Sigmoid colon (tissue), 7 donors: ENCODE measurements around the gene ZNF684. TPM values are rescaled to one million over a fixed set of nuclear protein-coding genes. Genes with fewer than 3 reads are reported as not detected.
A peak's percentile ranks its signal among the peaks of the same experiment; 100 is the strongest.

Experiments
- DNase-seq: peaks from one replicate; pipeline ENCODE4 v3.0.0-alpha.2; 2019
- H3K27ac ChIP-seq, 4 donors: fragments of 200-600 bp; sonication (generic); one replicate each; pipeline ENCODE4 v1.5.1; 2016 to 2019; ENCODE audit warnings: mild to moderate bottlenecking in 1 of 4
- H3K27me3 ChIP-seq, 3 donors: fragments of 200-600 bp; sonication (generic); one replicate each; pipeline ENCODE4 v1.5.1; 2019; ENCODE audit warnings: mild to moderate bottlenecking in 1 of 3
- H3K36me3 ChIP-seq, 4 donors: fragments of 200-600 bp; sonication (generic); one replicate each; pipeline ENCODE4 v1.5.1; 2016 to 2019
- H3K4me1 ChIP-seq, 4 donors: fragments of 200-600 bp; sonication (generic); one replicate each; pipeline ENCODE4 v1.5.1; 2017 to 2019
- H3K4me3 ChIP-seq, 4 donors: fragments of 200-600 bp; sonication (generic); one replicate each; pipeline ENCODE4 v1.5.1; 2017 to 2019; ENCODE audit warnings: mild to moderate bottlenecking in 2 of 4, moderate library complexity in 1 of 4
- H3K9me3 ChIP-seq, 4 donors: fragments of 200-600 bp in 3 of 4; sonication (generic) in 3 of 4; one replicate each; pipeline versions ENCODE4 v1.5.1 to v1.6.1; 2013 to 2019
- EP300 ChIP-seq, 4 donors: sonication (generic); formaldehyde crosslinking; IDR thresholded peaks; one replicate each; pipeline ENCODE4 v1.6.1; 2017; ENCODE audit warnings: antibody characterized with exemption in 4 of 4
- POLR2A ChIP-seq, 2 donors: fragments of 450-650 bp; IDR thresholded peaks; one replicate each; pipeline ENCODE4 v1.6.1; 2016; ENCODE audit warnings: antibody characterized with exemption in 2 of 2, mild to moderate bottlenecking in 2 of 2, moderate library complexity in 2 of 2
- POLR2AphosphoS5 ChIP-seq, 4 donors: sonication (generic); formaldehyde crosslinking; IDR thresholded peaks; one replicate each; pipeline ENCODE4 v1.6.1; 2017; ENCODE audit warnings: antibody characterized with exemption in 4 of 4
- WGBS, 2 donors: extraction: QIAGEN DNeasy Blood & Tissue Kit; methylation state at CpG; one replicate each; pipeline ENCODE4 v1.1.7; 2013; 5-methylcytosine and 5-hydroxymethylcytosine counted together
- intact Hi-C: fragments of 100-400 bp; cut with DNase I; formaldehyde crosslinking; loops from one replicate; pipeline ENCODE4 v1.15.1; 2023
- polyA plus RNA-seq, 3 donors: library from polyadenylated mRNA; stranded (reverse); fragments of 200-250 nt; gene quantifications; one replicate each; pipeline ENCODE4 v1.2.3, GENCODE V29; 2013
- total RNA-seq, 4 donors: library from RNA; depleted of rRNA; stranded (reverse); fragments of >200 nt; gene quantifications; one replicate each; pipeline ENCODE4 v1.1.0, GENCODE V29; 2016
- TF ChIP-seq, protein P1 (sequence below), 4 experiments: fragments of 450-650 bp in 3 of 4; fragments of 200-600 bp in 1 of 4; IDR thresholded peaks; one replicate each; pipeline ENCODE4 v1.5.1; 2016 to 2019; ENCODE audit warnings: antibody characterized with exemption in 4 of 4, mild to moderate bottlenecking in 3 of 4, moderate library complexity in 2 of 4
- donor health status: healthy with polysubstance abuse.
- donor health status: Bipolar disorder and iron deficiency.
- donor health status: healthy.

ZNF684 gene
- total and polyA plus RNA-seq, 7 donors = 2.2 to 6.1 (median 4.9) TPM

DNA sequence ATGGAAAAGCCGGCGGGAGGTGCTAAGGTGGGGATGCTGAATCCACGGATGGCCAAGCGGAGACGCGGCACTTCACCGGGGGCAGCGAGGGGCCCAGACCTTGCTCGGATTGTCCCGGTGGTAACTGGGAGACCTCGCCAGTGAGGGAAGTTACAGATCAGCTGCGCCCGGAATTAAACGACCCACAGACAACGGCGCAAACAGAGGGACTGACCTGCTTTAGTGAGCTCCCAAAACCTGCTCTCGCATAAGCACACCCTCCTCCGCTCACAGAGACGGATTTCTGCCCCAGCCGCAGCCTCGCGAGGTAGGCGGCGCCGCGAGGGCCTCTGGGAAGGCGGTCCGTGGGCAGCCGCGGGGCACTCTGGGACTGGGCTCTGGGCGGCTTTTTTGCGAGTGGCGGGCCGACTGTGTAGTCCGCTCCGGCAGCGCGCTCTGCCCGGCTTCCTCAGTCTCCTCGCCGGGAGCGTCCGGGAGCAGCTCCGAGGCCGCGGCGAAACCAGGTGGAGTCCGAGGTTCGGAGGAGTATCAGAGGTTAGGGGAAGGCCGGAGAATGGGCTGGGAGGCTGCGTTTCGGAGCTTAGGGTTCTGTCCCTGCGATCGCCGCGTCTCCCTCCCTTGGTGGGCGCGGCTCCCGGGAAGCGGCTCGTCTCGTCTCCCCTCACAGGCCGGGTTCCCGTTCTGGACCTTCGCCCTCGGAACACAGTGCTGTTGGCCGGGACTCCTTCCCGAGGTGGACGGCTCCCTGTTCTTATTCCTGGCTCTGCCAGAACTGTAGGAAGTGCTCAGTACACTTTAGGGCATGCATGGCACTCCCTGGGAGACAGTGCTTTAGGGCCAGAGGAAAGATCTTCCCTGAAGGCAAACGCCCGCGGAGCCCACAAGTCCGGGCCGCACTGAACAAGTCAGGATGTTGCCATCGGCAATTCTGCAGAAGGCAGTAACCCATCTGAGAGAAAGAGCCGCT lies 22.8 kb upstream of the ZNF684 start, which contains the start of gene EXO5:
EXO5 (plus strand) TSS at position 393 of the 967 bp plus-strand sequence. CDS start 5,778 bp downstream, outside the sequence.
- peaks cover 0 to 3% (median 0%) of the 10 kb centered on the region in 4 donors for H3K9me3 ChIP-seq
- peak; percentile 88 for DNase-seq
- H3K4me1 ChIP-seq = peaks cover 0 to 16% (median 13%) of the 10 kb centered on the region in 4 donors
- intact Hi-C loops = loop anchor here (2.0 kb wide), 1 partner anchor 60 kb away; no protein-coding TSS in a partner anchor
- TF ChIP-seq POLR2A (IDR thresholded peaks at IDR 0.05) = peak in 1 of 2 donors; percentile 7
- peak; percentile 34 to 80 (median 65) for TF ChIP-seq POLR2AphosphoS5 (IDR thresholded peaks at IDR 0.05)
- no peak for TF ChIP-seq EP300 (IDR thresholded peaks at IDR 0.05)
- 1% methylated on average over 76 of the region's 76 CpGs for WGBS, 2 donors
- peak within 1 kb of the TSS; percentile 43 to 83 (median 66) for H3K4me3 ChIP-seq
- peak within 1 kb of the TSS; percentile 72 to 83 (median 80) for H3K27ac ChIP-seq
- H3K27me3 ChIP-seq = no peaks in the 10 kb centered on the region
- H3K36me3 ChIP-seq = no peaks in the 10 kb centered on the region

DNA sequence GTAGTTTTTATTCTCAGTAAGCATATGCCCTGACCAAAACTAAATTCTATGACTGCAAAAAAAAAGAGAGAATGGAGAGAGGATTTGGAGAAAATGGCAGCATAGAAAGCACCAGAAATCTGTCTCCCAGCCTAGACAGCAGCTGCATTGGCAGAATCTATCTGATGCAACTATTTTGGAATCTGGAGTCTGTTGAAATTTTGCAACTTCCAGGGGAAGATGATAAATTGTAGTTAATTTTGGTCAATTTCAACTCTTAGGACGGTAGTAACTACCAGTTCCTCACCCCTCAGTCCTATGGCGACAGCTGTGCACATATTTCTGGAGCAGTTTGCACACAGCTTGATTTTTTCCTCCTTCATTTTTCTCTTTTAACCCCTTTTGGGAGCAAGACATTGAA lies 11.9 kb upstream of the ZNF684 start:
- Histone ChIP-seq H3K9me3 (peaks cover 0 to 15% (median under 1%) of the 10 kb centered on the region in 4 donors), H3K27ac (no peak overlapping the region), H3K4me3 (no peak overlapping the region), H3K36me3 (peaks cover 0 to 11% (median 8%) of the 10 kb centered on the region in 4 donors), H3K4me1 (no peaks in the 10 kb centered on the region), H3K27me3 (no peaks in the 10 kb centered on the region)
- DNase-seq = no peak
- intact Hi-C loops = no loop called here
- 76 to 83% methylated on average over 2 of the region's 2 CpGs for WGBS, 2 donors
- TF ChIP-seq POLR2AphosphoS5 (IDR thresholded peaks at IDR 0.05) (no peak), EP300 (IDR thresholded peaks at IDR 0.05) (no peak), POLR2A (IDR thresholded peaks at IDR 0.05) (no peak)
- TF ChIP-seq, protein P1, sequence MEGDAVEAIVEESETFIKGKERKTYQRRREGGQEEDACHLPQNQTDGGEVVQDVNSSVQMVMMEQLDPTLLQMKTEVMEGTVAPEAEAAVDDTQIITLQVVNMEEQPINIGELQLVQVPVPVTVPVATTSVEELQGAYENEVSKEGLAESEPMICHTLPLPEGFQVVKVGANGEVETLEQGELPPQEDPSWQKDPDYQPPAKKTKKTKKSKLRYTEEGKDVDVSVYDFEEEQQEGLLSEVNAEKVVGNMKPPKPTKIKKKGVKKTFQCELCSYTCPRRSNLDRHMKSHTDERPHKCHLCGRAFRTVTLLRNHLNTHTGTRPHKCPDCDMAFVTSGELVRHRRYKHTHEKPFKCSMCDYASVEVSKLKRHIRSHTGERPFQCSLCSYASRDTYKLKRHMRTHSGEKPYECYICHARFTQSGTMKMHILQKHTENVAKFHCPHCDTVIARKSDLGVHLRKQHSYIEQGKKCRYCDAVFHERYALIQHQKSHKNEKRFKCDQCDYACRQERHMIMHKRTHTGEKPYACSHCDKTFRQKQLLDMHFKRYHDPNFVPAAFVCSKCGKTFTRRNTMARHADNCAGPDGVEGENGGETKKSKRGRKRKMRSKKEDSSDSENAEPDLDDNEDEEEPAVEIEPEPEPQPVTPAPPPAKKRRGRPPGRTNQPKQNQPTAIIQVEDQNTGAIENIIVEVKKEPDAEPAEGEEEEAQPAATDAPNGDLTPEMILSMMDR (IDR thresholded peaks at IDR 0.05) = no peak

DNA sequence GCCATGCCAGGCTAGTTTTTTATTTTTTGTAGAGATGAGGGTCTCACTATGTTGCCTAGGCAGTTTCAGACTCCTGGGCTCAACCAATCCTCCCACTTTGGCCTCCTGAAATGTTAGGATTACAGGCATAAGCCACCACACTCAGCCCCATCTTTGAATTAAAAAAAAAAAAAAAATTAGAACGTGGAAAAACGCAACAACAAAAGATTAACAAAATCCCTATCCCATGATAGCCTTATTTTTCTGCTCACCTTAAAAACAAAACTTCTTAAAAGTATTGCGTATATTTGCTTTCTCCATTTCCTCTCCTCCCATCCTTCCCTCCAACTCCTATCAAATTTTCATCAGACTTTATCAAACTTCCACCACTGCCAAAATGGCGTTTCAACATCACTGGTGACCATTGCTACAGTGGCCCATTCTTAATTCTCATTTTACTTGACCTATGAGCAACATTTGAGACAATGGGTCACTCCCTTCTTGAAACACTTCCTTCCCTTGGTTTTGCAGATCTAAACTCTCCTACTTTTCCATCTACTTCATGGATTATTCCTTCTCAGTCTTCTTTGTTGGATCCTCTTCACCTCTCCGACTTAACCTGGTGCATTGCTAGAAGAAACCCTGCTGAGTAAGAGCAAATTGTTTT lies 579 bp upstream of the ZNF684 start:
- no peaks in the 10 kb centered on the region for H3K36me3 ChIP-seq
- no peaks in the 10 kb centered on the region for H3K27me3 ChIP-seq
- peaks cover 0 to 18% (median 13%) of the 10 kb centered on the region in 4 donors for H3K4me1 ChIP-seq
- no peaks in the 10 kb centered on the region for H3K9me3 ChIP-seq
- H3K27ac ChIP-seq = peak overlapping the region; percentile 77 to 89 (median 84)
- DNase-seq = no peak
- 32 to 42% methylated on average over 5 of the region's 5 CpGs for WGBS, 2 donors
- intact Hi-C loops = loop anchor here (10.0 kb wide), 1 partner anchor 314 kb away; no protein-coding TSS in a partner anchor
- TF ChIP-seq POLR2A (IDR thresholded peaks at IDR 0.05) = no peak
- TF ChIP-seq POLR2AphosphoS5 (IDR thresholded peaks at IDR 0.05) = no peak
- TF ChIP-seq EP300 (IDR thresholded peaks at IDR 0.05) = no peak
- TF ChIP-seq, protein P1 (IDR thresholded peaks at IDR 0.05) = no peak
- H3K4me3 ChIP-seq = peak overlapping the region; percentile 63 to 82 (median 72)

DNA sequence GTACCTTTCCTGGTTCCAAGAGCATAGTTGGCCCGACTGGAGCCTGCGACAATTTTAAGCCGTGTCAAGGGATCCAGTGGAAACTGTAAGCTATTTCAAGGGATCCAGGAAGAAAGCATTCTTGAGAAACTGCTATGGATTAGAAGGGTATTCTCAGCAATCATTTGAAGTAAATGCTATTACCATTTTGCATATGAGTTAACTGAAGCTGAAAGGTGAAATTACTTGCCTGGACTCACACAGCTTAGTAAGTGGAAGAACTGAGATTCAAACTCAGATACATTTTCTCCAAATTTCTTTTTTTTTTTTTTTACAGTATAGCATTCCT lies 589 bp downstream of the ZNF684 start:
- Histone ChIP-seq H3K4me3 (peak overlapping the region; percentile 63 to 82 (median 72)), H3K27me3 (no peaks in the 10 kb centered on the region), H3K36me3 (no peaks in the 10 kb centered on the region), H3K4me1 (peaks cover 0 to 18% (median 13%) of the 10 kb centered on the region in 4 donors), H3K27ac (peak overlapping the region; percentile 77 to 89 (median 84)), H3K9me3 (no peaks in the 10 kb centered on the region)
- no peak for DNase-seq
- 2 to 6% methylated on average over 3 of the region's 3 CpGs for WGBS, 2 donors
- TF ChIP-seq, protein P1 (IDR thresholded peaks at IDR 0.05) = no peak
- TF ChIP-seq EP300 (IDR thresholded peaks at IDR 0.05) (no peak), POLR2A (IDR thresholded peaks at IDR 0.05) (no peak), POLR2AphosphoS5 (IDR thresholded peaks at IDR 0.05) (no peak)
- intact Hi-C loops = loop anchor here (10.0 kb wide), 1 partner anchor 313 kb away; no protein-coding TSS in a partner anchor
